Spleen (tissue), 7 donors: ENCODE measurements around the gene CLOCK.

ENCODE experiments used
- CTCF ChIP-seq, 11 experiments: fragments of 200-600 bp in 7 of 11; fragments of 450-650 bp in 4 of 11; sonication (generic) in 4 of 11; IDR thresholded peaks in 8 of 11; conservative IDR thresholded peaks in 3 of 11; 1 replicate in 7 of 11; 2 replicates in 4 of 11; pipeline versions ENCODE4 v1.4.0 to v1.8.0; 2016 to 2021; ENCODE audit warnings: antibody characterized with exemption in 11 of 11, inconsistent platforms in 4 of 11, mild to moderate bottlenecking in 1 of 11
- POLR2A ChIP-seq, 3 donors: fragments of 450-650 bp; IDR thresholded peaks; one replicate each; pipeline ENCODE4 v1.5.1; 2017; ENCODE audit warnings: antibody characterized with exemption in 3 of 3, mild to moderate bottlenecking in 1 of 3
- donor health status: DM: no; HTN: no; CAD: no; lungs with moderate emphysema.
- donor health status: DM: no; HTN: no; CAD: no.
- donor health status: DM: no; HTN: no; CAD: no.

GRCh38 chr4:55469979-55470378 lies 76.7 kb downstream of the CLOCK start:
- TF ChIP-seq POLR2A (IDR thresholded peaks at IDR 0.05) (no peak), CTCF (IDR thresholded peaks at IDR 0.05 in 8 of 11, conservative IDR thresholded peaks at IDR 0.05 in 3 of 11) (no peak)
